Activated T-cell treated with anti-CD3 and anti-CD28 coated beads, Interleukin-2, amount 50 U/mL, for 24 hours (primary cell): ENCODE data around the gene FURIN.
"Not testable (repeated sequence)": the region's sequence is repeated elsewhere in the genome, so short reads cannot be mapped to it uniquely, and the experiment has no call there.

ENCODE experiments used
- DNase-seq: peaks from one replicate; pipeline ENCODE4 v3.0.0-alpha.2; 2020
- H3K27ac Mint-ChIP-seq: 2 replicates; pipeline ENCODE4 v1.8.0; 2020; ENCODE audit warnings: mild to moderate bottlenecking, mixed read lengths
- H3K27me3 Mint-ChIP-seq: 2 replicates; pipeline ENCODE4 v1.8.0; 2020; ENCODE audit warnings: mixed read lengths
- H3K36me3 Mint-ChIP-seq: 2 replicates; pipeline ENCODE4 v1.8.0; 2020; ENCODE audit warnings: low read depth, mixed read lengths
- H3K4me1 Mint-ChIP-seq: 2 replicates; pipeline ENCODE4 v1.8.0; 2020; ENCODE audit warnings: low read depth, mixed read lengths
- H3K4me3 Mint-ChIP-seq: 2 replicates; pipeline ENCODE4 v1.8.0; 2020; ENCODE audit warnings: mild to moderate bottlenecking, moderate library complexity, mixed read lengths
- H3K9me3 Mint-ChIP-seq: 2 replicates; pipeline ENCODE4 v1.8.0; 2020; ENCODE audit warnings: mixed read lengths

FURIN gene

DNA sequence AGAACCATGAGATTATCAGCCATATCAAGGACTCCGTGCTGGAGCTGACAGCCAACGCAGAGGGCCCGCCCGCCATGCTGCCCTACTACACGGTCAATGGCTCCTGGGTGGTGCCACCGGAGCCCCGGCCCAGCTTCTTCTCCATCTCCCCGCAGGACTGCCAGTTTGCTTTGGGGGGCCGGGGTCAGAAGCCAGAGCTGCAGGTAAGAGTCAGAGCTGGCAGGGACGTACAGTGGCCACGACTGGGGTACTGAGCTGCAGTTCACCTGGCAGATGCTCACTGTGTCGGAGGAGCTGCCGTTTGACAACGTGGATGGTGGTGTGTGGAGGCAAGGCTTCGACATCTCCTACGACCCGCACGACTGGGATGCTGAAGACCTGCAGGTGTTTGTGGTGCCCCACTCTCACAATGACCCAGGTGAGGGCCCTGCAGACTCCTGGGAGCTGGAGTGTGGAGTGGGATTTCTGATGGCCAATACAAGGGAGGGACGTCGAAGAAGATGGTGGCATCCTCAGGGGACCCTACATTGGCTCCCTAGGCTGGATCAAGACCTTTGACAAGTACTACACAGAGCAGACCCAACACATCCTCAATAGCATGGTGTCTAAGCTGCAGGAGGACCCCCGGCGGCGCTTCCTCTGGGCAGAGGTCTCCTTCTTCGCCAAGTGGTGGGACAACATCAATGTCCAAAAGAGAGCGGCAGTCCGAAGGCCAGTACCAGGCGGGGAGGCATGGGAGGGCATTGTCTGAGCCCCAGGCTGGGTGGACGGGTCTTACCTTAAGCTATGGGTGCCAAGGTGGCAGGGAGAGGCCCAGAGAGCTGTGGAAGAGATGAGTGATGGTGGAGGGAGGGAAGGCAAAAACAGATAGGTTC lies 37.2 kb downstream of the FURIN start:
- DNase-seq: no peak
- peaks cover 28% of the 10 kb centered on the region for H3K4me1 Mint-ChIP-seq
- H3K9me3 Mint-ChIP-seq: no peaks in the 10 kb centered on the region
- H3K27ac Mint-ChIP-seq: peak overlapping the region; percentile 8
- H3K36me3 Mint-ChIP-seq: peaks cover 70% of the 10 kb centered on the region
- no peak overlapping the region for H3K4me3 Mint-ChIP-seq
- no peaks in the 10 kb centered on the region for H3K27me3 Mint-ChIP-seq

DNA sequence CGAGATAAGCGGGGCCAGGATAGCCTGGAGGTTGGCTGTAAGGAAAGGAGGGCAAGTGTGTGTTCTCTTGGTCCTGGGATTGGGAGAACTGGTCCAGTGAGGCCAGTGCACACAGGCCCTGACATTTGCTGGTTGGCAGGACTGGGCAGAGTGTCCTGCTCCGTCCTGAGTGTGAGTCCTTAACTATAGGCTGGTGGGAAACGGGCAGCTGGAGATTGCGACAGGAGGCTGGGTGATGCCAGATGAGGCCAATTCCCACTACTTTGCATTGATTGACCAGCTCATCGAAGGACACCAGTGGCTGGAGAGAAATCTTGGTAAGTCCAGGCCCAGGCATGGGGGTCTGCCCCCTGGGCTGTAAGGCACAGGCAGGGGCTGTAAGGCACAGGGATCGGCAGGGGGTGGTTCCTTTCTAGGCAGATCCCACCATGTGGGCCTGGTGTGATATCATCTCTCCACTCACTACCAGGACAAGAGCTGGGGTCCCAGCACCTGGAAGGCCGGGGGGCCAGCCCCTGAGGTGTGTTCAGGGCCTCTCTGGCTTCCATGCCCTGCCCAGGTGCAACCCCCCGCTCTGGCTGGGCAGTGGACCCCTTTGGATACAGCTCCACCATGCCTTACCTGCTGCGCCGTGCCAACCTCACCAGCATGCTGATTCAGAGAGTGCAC lies 37.9 kb downstream of the FURIN start:
- no peaks in the 10 kb centered on the region for H3K27me3 Mint-ChIP-seq
- H3K4me1 Mint-ChIP-seq: peaks cover 25% of the 10 kb centered on the region
- no peak for DNase-seq
- H3K36me3 Mint-ChIP-seq: peaks cover 78% of the 10 kb centered on the region
- H3K4me3 Mint-ChIP-seq: no peak overlapping the region
- H3K9me3 Mint-ChIP-seq: no peaks in the 10 kb centered on the region
- H3K27ac Mint-ChIP-seq: peak overlapping the region; percentile 8

DNA sequence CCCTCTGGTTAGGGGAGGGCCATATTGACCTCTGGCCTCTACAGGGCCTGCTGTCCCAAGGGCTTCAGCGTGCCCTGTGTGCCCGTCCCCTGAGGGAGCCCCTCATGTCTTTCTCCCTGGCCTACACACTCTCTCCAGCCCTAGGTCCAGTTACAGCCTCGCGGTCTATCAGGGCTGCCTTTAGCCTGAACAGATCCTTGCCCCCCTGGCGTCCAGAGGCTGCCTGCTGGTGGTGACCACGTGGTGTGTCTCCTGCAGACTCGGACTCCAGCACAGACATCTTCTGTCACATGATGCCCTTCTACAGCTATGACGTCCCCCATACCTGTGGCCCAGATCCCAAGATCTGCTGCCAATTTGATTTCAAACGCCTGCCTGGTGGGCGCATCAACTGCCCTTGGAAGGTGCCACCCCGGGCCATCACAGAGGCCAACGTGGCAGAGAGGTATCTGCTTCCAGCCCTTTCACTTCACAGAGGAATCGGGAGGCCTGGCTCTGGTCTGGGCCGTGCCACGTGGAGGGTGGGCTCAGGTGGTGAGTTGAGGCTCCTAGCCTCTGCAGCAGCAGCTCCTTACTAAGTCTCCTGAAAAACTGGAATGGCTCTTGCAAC lies 38.8 kb downstream of the FURIN start:
- Mint-ChIP-seq H3K4me3 (no peak overlapping the region), H3K27ac (no peak overlapping the region)

GRCh38 chr15:90907838-90908507 lies 39.6 kb downstream of the FURIN start:
- no peak for DNase-seq

More for the DNA sequence above, 38.8 kb downstream of the FURIN start:
- peaks cover 16% of the 10 kb centered on the region for H3K4me1 Mint-ChIP-seq
- H3K9me3 Mint-ChIP-seq: no peaks in the 10 kb centered on the region
- DNase-seq: no peak
- peaks cover 84% of the 10 kb centered on the region for H3K36me3 Mint-ChIP-seq
- H3K27me3 Mint-ChIP-seq: no peaks in the 10 kb centered on the region

GRCh38 chr15:90909449-90909848 lies 41.1 kb downstream of the FURIN start:
- H3K9me3 Mint-ChIP-seq, H3K27me3 Mint-ChIP-seq, DNase-seq, H3K4me1 Mint-ChIP-seq, H3K4me3 Mint-ChIP-seq: not testable (repeated sequence)
- Mint-ChIP-seq H3K36me3 (peaks cover 97% of the 10 kb centered on the region), H3K27ac (peak overlapping the region; percentile 52)

More at GRCh38 chr15:90907838-90908507, 39.6 kb downstream of the FURIN start:
- Mint-ChIP-seq H3K36me3 (peaks cover 92% of the 10 kb centered on the region), H3K4me3 (no peak overlapping the region), H3K27ac (no peak overlapping the region), H3K4me1 (peaks cover 16% of the 10 kb centered on the region), H3K27me3 (no peaks in the 10 kb centered on the region), H3K9me3 (no peaks in the 10 kb centered on the region)

- Mint-ChIP-seq H3K4me3 (no peak overlapping the region), H3K27me3 (no peaks in the 10 kb centered on the region), H3K9me3 (no peaks in the 10 kb centered on the region), H3K4me1 (peaks cover 8% of the 10 kb centered on the region), H3K27ac (no peak overlapping the region), H3K36me3 (peaks cover 97% of the 10 kb centered on the region)
- DNase-seq: no peak
Observed at GRCh38 chr15:90909976-90910375, 41.6 kb downstream of the FURIN start.

GRCh38 chr15:90910441-90911301 lies 42.3 kb downstream of the FURIN start:
- no peak overlapping the region for H3K4me3 Mint-ChIP-seq
- H3K4me1 Mint-ChIP-seq: peaks cover 3% of the 10 kb centered on the region
- H3K27ac Mint-ChIP-seq: no peak overlapping the region
- DNase-seq: no peak
- no peaks in the 10 kb centered on the region for H3K27me3 Mint-ChIP-seq
- no peaks in the 10 kb centered on the region for H3K9me3 Mint-ChIP-seq
- peaks cover 97% of the 10 kb centered on the region for H3K36me3 Mint-ChIP-seq

DNA sequence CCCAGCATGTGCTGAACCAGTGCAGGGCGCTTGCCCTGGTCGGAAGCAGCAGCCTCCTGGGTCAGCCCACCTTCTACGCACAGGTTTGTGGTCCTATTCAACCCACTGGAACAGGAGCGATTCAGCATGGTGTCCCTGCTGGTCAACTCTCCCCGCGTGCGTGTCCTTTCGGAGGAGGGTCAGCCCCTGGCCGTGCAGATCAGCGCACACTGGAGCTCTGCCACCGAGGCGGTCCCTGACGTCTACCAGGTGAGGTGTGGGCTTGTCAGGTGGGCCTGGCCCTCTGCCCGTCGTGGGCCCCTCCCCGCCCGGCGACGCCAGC lies 42.9 kb downstream of the FURIN start:
- Mint-ChIP-seq H3K4me3 (no peak overlapping the region), H3K27me3 (no peaks in the 10 kb centered on the region), H3K4me1 (no peaks in the 10 kb centered on the region), H3K9me3 (no peaks in the 10 kb centered on the region), H3K27ac (no peak overlapping the region), H3K36me3 (peaks cover 97% of the 10 kb centered on the region)
- DNase-seq: no peak

- DNase-seq: no peak
- H3K27me3 Mint-ChIP-seq: no peaks in the 10 kb centered on the region
- H3K36me3 Mint-ChIP-seq: peaks cover 97% of the 10 kb centered on the region
- H3K4me3 Mint-ChIP-seq: no peak overlapping the region
- no peaks in the 10 kb centered on the region for H3K4me1 Mint-ChIP-seq
- no peaks in the 10 kb centered on the region for H3K9me3 Mint-ChIP-seq
- H3K27ac Mint-ChIP-seq: no peak overlapping the region
Observed at GRCh38 chr15:90911906-90912769, 43.8 kb downstream of the FURIN start.

DNA sequence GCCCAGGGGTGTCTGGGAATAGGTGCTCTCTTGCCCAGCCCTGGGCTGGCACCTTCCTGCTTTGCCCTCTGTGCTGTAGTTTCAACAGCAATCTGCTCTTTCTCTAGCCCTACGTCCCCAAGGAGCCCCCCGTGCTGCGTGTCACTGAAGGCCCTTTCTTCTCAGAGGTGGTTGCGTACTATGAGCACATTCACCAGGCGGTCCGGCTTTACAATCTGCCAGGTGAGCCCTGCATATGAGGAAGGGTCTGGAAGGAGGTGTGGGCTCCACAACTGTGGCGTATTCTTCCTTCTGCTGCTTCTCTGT lies 44.3 kb downstream of the FURIN start:
- Mint-ChIP-seq H3K27me3 (no peaks in the 10 kb centered on the region), H3K27ac (no peak overlapping the region), H3K36me3 (peaks cover 97% of the 10 kb centered on the region), H3K4me1 (no peaks in the 10 kb centered on the region), H3K9me3 (no peaks in the 10 kb centered on the region), H3K4me3 (no peak overlapping the region)
- DNase-seq: no peak

DNA sequence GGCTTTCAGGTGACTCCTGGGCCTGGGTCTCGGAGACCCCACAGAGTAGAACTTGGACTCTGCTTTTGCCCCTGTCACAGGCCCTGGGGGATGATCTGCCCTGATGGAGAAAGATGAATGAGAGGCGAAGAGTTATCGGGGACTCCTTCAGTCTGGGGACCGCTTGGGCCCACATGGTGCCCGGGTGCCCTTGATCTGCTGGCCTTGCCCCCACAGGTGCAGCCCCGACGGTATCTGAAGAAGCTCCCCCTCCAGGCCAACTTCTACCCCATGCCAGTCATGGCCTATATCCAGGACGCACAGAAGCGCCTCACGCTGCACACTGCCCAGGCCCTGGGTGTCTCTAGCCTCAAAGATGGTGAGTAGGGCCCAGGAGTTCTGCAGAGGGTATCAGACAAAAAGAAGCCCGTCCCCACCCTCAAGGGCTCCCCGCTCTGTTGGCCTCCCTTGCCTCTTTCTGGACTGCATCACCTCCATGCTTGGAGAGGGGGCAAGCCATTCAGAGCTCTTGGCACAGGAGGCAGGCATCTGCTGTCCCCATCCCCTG lies 45.1 kb downstream of the FURIN start:
- no peaks in the 10 kb centered on the region for H3K27me3 Mint-ChIP-seq
- H3K36me3 Mint-ChIP-seq: peaks cover 99% of the 10 kb centered on the region
- H3K9me3 Mint-ChIP-seq: no peaks in the 10 kb centered on the region
- H3K27ac Mint-ChIP-seq: no peak overlapping the region
- no peaks in the 10 kb centered on the region for H3K4me1 Mint-ChIP-seq
- DNase-seq: no peak
- no peak overlapping the region for H3K4me3 Mint-ChIP-seq

GRCh38 chr15:90914305-90915080 lies 46.1 kb downstream of the FURIN start:
- no peak overlapping the region for H3K27ac Mint-ChIP-seq
- H3K27me3 Mint-ChIP-seq: no peaks in the 10 kb centered on the region
- H3K4me1 Mint-ChIP-seq: no peaks in the 10 kb centered on the region
- H3K4me3 Mint-ChIP-seq: no peak overlapping the region
- H3K36me3 Mint-ChIP-seq: peaks cover 100% of the 10 kb centered on the region
- no peak for DNase-seq
- H3K9me3 Mint-ChIP-seq: no peaks in the 10 kb centered on the region
